GM12891 (cell line): ENCODE measurements around the gene TOB1.

Experiments used
- DNase-seq: peaks from one replicate; pipeline ENCODE4 v3.0.0; 2011; ENCODE audit warnings: low spot score; ENCODE audit not compliant: insufficient read length
- FAIRE-seq: peaks from 2 replicates; lab custom pipeline; 2011; peaks lifted over from hg19 to GRCh38; lab: Jason Lieb, UNC
- PAX5 ChIP-seq: IDR thresholded peaks from 2 replicates; pipeline ENCODE4 v1.6.1; 2011; ENCODE audit warnings: low read length, moderate library complexity, mild to moderate bottlenecking; ENCODE audit not compliant: insufficient read depth, severe bottlenecking
- POLR2A ChIP-seq: IDR thresholded peaks from 2 replicates; pipeline ENCODE4 v1.6.1; 2011; ENCODE audit warnings: low read depth, low read length, control low read depth
- POLR2AphosphoS5 ChIP-seq: IDR thresholded peaks from 2 replicates; pipeline ENCODE4 v1.6.1; 2011; ENCODE audit warnings: low read depth, low read length, control low read depth
- POU2F2 ChIP-seq: IDR thresholded peaks from 2 replicates; pipeline ENCODE4 v1.6.1; 2011; ENCODE audit warnings: low read depth, mild to moderate bottlenecking, control low read depth, low read length, moderate library complexity
- SPI1 ChIP-seq: IDR thresholded peaks from 2 replicates; pipeline ENCODE4 v1.6.1; 2011; ENCODE audit warnings: low read depth, low read length, control low read depth
- TAF1 ChIP-seq: IDR thresholded peaks from 2 replicates; pipeline ENCODE4 v1.6.1; 2011; ENCODE audit warnings: low read depth, low read length, control low read depth

The TOB1 gene

DNA sequence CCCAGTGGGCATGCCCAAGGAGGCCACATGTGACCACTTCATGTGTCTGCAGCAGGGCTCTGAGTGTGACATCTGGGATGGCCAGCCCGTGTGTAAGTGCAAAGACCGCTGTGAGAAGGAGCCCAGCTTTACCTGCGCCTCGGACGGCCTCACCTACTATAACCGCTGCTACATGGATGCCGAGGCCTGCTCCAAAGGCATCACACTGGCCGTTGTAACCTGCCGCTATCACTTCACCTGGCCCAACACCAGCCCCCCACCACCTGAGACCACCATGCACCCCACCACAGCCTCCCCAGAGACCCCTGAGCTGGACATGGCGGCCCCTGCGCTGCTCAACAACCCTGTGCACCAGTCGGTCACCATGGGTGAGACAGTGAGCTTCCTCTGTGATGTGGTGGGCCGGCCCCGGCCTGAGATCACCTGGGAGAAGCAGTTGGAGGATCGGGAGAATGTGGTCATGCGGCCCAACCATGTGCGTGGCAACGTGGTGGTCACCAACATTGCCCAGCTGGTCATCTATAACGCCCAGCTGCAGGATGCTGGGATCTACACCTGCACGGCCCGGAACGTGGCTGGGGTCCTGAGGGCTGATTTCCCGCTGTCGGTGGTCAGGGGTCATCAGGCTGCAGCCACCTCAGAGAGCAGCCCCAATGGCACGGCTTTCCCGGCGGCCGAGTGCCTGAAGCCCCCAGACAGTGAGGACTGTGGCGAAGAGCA lies 26.4 kb downstream of the TOB1 start:
- DNase-seq (no peak), FAIRE-seq (no peak)
- TF ChIP-seq POU2F2 (no peak), POLR2A (no peak), PAX5 (no peak), TAF1 (no peak), POLR2AphosphoS5 (no peak), SPI1 (no peak)

DNA sequence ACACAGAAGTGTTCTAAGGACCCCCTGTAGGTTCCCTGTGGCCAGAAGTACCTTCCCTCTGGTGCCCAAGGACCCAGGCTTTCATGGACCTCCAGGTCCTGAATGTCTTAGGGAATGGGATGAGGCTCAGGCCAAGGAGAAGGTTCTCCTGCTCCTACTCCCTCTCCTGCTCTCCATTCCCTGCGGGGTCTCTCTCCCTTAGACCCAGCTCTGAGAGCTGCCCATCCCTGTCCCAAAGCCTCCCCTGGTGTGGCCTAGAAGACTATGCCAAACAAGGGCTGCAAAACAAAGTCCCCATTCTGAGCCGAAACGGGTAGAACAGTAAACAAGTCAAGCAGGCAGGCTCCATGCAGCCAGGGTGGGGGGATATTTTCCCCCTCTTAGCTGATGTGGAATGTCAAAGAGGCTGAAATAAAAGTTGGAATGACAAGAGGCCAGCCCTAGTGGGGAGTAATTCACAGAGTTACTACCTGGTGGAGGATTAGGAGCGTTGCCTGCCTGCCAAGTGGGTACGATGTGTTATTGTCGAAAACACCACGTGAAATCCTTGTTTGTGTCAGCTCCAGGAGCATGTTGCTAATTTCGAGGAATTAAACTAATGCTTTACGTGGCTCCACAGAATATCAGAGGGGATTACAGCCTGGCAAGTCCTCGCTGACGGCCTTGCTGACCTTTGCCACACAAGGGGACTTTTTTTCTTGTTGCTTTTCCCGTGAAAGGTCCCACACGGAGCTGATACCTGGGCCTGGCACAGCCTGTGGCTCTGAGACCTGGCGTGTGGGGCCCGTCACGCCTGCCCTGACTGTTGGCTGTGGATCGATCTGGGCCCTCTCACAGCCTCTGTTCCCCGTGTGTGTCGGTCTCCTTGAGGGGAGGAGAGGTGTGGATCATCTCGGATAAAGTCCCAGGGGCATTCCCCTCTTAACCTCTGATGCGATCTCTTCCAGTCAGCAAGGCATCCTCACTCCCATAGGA lies 27.9 kb downstream of the TOB1 start:
- DNase-seq (no peak), FAIRE-seq (no peak)

DNA sequence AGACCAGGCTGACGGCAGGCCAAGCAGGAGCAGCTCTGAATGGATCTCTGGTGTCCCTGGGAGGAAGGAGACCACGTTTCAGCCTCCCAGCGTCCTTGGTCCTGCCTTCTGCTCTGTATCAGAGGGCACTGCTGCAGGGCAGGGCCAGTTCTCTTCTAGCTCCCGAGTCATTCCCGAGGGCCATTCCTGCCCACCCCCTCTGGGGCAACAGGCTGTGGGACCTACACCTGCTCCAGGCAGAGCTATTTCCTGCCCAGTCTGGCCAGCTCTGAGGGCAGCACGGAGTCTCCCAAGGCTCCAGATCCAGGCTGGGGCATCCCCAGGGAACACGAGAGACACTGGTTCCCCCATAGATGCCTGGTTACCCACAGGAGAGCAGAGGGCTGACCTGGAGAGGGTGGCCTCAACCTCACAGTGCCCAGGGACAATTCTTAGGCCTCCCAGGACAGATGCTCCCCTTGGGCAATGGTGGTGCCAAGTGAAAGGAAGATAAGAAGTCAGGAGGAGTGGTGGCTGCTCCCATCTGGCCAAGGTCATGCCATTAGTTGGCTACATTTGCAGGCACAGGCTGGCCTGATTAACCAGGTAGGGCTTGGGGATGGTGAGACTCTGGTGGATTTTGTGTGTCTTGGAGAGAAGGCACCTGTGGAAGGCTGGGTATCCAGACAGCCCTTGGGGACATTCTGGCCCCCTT lies 28.7 kb downstream of the TOB1 start:
- DNase-seq (no peak), FAIRE-seq (no peak)
- TF ChIP-seq POLR2AphosphoS5 (no peak), POU2F2 (no peak), TAF1 (no peak), POLR2A (no peak), PAX5 (no peak), SPI1 (no peak)

More for the DNA sequence above, 27.9 kb downstream of the TOB1 start:
- TF ChIP-seq POLR2AphosphoS5 (no peak), POU2F2 (no peak), PAX5 (no peak), POLR2A (no peak), SPI1 (no peak), TAF1 (no peak)

DNA sequence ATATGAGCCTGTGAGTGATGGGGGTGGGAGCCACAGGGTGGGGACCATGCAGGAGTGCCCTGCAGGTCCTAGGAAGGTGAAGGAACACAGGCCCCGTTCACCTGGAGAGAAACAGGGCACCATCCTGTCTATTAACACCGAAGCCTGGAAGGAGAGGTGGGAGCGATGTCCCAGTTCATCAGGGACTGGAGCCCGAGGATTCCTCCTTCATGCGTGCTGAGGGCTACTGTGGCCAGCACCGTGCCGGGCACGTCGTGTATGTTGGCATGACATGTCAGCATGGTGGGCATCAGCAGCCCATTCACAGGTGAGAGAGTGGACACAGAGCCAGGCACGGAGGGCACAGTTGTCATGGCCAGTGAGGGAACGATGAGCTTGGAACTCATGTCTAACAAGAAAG lies 29.3 kb downstream of the TOB1 start:
- FAIRE-seq: no peak
- no peak for TF ChIP-seq POLR2AphosphoS5
- TF ChIP-seq TAF1: no peak
- no peak for TF ChIP-seq PAX5
- no peak for TF ChIP-seq POU2F2
- no peak for TF ChIP-seq POLR2A
- no peak for TF ChIP-seq SPI1
- no peak for DNase-seq

DNA sequence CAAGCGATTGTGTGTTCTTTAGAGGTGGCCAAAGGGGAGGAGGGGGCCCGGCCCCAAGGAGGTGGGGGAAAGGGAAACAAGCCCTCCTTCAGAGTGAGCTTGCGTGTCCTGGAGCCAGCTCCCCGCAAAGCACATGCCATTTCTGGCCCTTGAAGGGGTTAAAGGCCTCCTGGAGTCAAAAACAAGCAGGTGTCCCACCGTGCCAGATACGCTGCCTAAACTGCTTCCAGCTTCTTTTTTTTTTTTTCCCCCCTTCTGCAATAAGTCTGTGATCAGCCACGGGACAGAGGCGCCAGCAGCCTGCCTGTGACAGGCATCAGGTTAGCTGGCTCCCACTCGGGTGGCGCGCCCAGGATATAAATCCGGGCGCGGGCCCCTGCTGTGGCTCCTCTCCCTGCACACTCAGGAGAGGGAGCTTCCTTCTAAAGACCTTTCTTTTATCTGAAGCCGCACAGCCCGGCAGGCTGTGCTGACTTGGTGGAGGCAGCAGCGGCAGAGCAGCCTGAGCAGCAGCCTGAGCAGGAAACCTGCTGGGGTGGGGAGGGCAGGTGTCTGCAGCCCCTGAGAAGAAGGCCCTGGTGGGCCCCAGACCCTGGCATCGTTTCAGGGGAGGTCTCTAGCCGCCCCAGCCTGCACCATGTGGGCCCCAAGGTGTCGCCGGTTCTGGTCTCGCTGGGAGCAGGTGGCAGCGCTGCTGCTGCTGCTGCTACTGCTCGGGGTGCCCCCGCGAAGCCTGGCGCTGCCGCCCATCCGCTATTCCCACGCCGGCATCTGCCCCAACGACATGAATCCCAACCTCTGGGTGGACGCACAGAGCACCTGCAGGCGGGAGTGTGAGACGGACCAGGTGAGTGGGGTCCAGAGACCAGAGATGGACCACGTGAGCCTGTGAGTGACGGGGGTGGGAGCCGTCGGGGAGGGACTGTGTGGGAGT lies 30.6 kb downstream of the TOB1 start, which contains the start of gene WFIKKN2:
Gene WFIKKN2, plus strand, starts transcription at position 286 of the 934 bp plus-strand sequence. Its CDS starts 352 bp downstream, at position 638.
- FAIRE-seq (no peak), DNase-seq (no peak)
- TF ChIP-seq POU2F2 (no peak), SPI1 (no peak), POLR2AphosphoS5 (no peak), TAF1 (no peak), PAX5 (no peak), POLR2A (no peak)

DNA sequence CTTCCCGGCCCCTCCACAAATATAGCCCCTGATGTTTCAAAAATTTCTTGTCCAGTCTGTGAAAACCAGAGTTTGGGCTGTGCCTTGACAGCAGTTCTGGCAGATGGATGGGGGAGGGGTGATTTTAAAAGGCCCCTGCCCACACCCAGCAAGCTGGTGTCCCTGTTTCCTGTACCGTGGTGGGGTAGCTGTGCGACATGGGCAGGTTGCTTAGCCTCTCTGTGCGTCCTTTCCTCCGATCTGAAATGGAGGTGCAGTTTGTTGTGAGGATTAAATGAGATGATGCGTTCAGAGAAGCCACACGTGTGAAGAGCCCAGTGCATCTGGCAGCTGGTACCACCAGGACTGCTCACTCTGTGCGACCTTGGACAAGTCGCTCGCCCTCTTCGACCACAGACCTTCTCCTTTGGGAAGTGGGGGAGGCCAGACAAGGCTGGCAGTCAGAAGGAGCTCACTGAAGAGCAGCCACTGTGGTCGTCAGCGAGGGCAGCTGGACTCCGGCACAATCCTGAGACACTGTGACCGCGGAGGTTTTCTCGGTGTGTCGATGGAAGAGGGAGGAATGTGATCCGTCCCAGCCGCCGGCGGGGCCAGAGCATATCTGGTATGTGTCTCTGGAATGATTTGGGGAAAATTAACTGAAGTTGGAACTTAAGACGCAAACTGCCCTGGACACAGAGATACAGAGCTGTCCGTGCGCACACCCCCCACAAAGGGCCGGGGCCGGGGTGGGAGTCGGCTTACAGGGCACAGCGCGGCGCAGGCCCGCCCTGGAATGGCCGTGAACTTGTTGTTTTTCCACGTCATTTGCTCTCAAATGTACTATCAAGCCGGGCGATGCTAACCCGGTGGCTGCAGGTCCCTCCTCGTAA lies 31.5 kb downstream of the TOB1 start:
- DNase-seq (no peak), FAIRE-seq (no peak)
- TF ChIP-seq POLR2AphosphoS5: no peak
- no peak for TF ChIP-seq POLR2A
- TF ChIP-seq SPI1: no peak
- no peak for TF ChIP-seq PAX5
- TF ChIP-seq POU2F2: no peak
- TF ChIP-seq TAF1: no peak

DNA sequence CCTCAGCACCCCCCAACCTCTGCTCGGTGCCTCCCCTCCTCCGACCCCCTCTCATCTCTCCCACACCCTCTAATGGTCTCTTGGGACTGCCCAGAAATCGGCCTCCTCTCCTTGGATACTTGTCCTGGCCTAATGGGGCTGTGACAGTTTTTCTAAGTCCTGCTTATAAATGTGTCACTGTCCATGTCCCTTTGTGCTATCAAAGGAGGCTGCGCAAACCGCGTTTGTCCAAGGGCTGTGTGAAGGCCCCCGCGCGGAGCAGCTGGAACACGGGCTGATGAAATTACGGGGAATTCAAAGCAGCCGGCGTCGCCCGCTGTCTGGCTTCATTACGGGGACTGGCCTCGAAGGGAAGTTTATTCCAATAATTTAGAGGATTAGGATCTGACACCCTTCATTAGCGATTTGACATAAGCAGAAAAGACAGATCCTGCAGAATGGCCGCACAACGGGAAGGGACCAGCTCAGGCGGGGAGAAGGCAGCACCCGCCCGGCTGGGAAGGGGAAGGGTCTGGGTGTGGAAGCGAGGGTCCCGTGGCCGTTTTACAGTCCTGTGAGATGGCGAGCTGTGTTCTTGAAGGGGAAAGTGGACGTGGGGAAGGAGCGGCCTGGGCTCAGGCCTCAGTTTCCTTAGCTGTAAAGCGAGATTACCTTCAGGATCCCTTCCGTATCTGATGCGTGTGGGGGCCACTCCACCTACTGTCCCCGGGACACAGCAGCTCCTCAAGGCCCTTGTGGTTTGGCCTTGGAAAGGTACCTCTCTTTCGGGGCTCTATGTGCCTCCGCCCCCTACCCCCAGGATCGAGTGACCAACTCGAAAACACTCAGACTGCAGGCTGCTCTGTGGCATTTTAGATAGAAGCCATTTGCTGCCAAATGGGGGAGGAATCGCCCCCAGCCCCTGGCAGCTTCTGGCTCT lies 32.4 kb downstream of the TOB1 start:
- DNase-seq: no peak
- FAIRE-seq: no peak

More for the DNA sequence above, 32.4 kb downstream of the TOB1 start:
- TF ChIP-seq POLR2A (no peak), POLR2AphosphoS5 (no peak), PAX5 (no peak), TAF1 (no peak), SPI1 (no peak), POU2F2 (no peak)
